Hindlimb muscle (tissue), 1 donor: Measurements from ENCODE around the gene COL11A2. TPM values are rescaled to one million over a fixed set of nuclear protein-coding genes. Genes with fewer than 3 reads are reported as not detected.

ENCODE experiments used
- DNase-seq: peaks from one replicate; pipeline ENCODE4 v3.0.0-alpha.2; 2013
- polyA plus RNA-seq: library from polyadenylated mRNA; unstranded; fragments of 120-200 nt; gene quantifications from one replicate; pipeline ENCODE4 v1.2.1, GENCODE V29; 2013; ENCODE audit not compliant: insufficient read length

Gene COL11A2
- polyA plus RNA-seq, 1 donor: 49.7 TPM

DNA sequence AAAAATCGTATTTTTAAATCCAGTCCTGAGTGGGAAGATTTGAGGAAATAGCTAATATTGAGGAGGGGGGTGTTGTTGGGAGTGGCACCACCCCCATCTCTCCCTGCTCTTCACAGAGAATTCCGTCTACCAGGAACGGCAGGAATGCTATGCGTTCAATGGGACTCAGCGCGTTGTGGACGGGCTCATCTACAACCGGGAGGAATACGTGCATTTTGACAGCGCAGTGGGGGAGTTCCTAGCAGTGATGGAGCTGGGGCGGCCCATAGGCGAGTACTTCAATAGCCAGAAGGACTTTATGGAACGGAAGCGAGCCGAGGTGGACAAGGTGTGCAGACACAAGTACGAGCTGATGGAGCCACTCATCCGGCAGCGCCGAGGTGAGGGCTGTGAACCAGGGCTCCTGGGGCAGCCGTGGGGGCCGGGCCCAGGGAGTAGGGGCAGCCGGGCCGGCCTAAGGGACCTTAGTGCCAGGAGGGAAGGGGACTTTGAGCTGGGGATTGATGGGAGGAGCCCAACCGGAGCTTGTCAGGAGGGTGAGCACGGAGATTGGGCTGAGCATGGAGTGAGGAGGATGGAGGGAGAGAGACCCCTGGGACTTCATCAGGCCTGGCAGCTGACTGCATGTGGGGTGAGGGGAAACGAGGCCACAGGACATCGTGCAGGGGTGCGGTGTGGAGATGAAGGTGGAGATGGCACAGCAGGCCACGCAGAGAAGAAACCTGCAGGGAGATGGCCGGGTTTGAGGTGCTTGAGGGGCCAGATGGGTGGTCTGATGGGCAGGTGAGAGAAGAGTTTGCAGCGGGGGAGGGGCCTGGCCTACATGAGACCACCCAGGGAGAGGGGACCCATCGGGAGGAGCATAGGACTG is 75.2 kb downstream of the COL11A2 start:
- DNase-seq: no peak

DNA sequence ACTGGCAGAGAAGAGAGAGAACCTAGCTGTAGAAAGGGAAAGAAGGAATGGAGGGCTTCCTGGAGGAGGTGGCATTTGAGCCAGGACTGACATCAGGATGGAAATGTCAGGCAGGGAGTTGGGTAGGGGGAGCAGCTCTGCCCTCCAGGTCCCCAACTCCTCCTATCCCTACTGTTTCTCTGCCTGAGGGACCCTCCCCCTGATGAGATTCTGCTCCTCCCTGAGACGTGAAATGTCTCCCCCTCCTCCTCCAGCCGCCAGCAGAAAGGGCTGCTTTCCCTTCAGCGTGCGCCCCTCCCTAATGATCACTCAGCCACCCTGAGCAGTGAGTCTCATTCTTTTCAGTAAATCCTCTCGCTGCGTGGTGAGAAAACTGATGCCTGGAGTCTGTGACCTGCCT is 75.8 kb downstream of the COL11A2 start:
- DNase-seq: no peak

DNA sequence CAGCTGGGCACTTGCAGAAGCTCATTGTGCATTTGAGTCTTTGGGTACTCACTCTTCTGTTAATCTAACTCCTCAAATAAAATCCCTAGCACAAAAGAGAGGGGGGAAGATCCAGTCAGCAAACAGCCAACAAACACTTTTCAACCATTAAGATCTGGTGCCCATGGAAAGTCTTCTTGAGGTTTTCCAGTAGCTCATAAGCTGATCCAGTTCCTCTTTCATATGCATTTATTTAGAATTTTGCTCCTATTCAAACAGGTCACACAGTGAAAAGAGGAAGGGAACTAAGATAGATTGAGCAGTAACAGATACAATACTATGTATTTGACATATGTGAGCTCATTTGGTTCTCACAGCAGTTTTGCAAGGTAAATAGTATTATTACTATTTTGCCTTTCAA is 77.9 kb downstream of the COL11A2 start:
- no peak for DNase-seq

DNA sequence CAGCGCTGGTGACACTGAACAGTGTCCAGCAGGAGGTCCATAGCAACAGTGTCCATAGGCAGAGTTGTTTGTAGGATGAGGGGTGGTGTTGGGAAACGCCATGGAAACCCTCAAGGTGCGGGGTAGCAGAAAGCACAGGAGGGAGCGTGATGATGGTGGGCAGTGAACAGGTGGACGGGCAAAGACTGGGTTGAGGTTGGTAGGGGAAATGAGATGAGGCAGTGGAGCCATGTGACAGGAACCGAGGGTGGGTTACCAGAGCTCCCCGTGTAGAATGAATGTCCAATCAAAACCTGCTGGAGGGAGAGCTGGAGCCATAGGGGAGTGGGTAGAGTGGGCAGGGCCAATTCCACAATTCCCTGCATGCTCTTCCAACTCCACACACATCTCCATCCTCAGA is 78.5 kb downstream of the COL11A2 start:
- DNase-seq: no peak

Other genes with a start within 250 kb of the COL11A2 start
- gene HLA-DMA, start 239.4 kb downstream of the COL11A2 start, polyA plus RNA-seq: 9.5 TPM
- gene BRD2, start 223.9 kb downstream of the COL11A2 start, polyA plus RNA-seq: 160 TPM
- 1.8 TPM for gene HLA-DOA, start 182.9 kb downstream of the COL11A2 start, polyA plus RNA-seq
- 34.8 TPM for gene HLA-DPA1, start 118.8 kb downstream of the COL11A2 start, polyA plus RNA-seq
- 19.2 TPM for gene HLA-DPB1, start 116.5 kb downstream of the COL11A2 start, polyA plus RNA-seq
- 42.0 TPM for gene RXRB, start 8.2 kb upstream of the COL11A2 start, polyA plus RNA-seq
- 65.8 TPM for gene SLC39A7, start 8.4 kb upstream of the COL11A2 start, polyA plus RNA-seq
- gene HSD17B8, start 12.2 kb upstream of the COL11A2 start, polyA plus RNA-seq: 11.5 TPM
- 36.0 TPM for gene RING1, start 16.0 kb upstream of the COL11A2 start, polyA plus RNA-seq
- 47.3 TPM for gene VPS52, start 79.4 kb upstream of the COL11A2 start, polyA plus RNA-seq
- gene RPS18, start 79.6 kb upstream of the COL11A2 start, polyA plus RNA-seq: 4,638 TPM
- gene B3GALT4, start 84.7 kb upstream of the COL11A2 start, polyA plus RNA-seq: 2.2 TPM
- gene WDR46, start 96.8 kb upstream of the COL11A2 start, polyA plus RNA-seq: 58.4 TPM
- gene PFDN6, start 97.1 kb upstream of the COL11A2 start, polyA plus RNA-seq: 41.2 TPM
- gene RGL2, start 106.5 kb upstream of the COL11A2 start, polyA plus RNA-seq: 63.4 TPM
- 24.6 TPM for gene TAPBP, start 121.6 kb upstream of the COL11A2 start, polyA plus RNA-seq
- 16.3 TPM for gene ZBTB22, start 125.3 kb upstream of the COL11A2 start, polyA plus RNA-seq
- 25.9 TPM for gene DAXX, start 130.5 kb upstream of the COL11A2 start, polyA plus RNA-seq
- gene KIFC1, start 199.4 kb upstream of the COL11A2 start, polyA plus RNA-seq: 18.1 TPM
- 46.7 TPM for gene PHF1, start 218.5 kb upstream of the COL11A2 start, polyA plus RNA-seq
- gene CUTA, start 225.6 kb upstream of the COL11A2 start, polyA plus RNA-seq: 153 TPM
- gene SYNGAP1, start 227.6 kb upstream of the COL11A2 start, polyA plus RNA-seq: 30.5 TPM